ENCODE results near the gene RUNX3. TPM values are rescaled to one million over a fixed set of nuclear protein-coding genes. Genes with fewer than 3 reads are reported as not detected.

RUNX3 gene
- total and polyA plus RNA-seq, 2 of the 8 experiments (the other 6 are each of a cell fraction or from before 2014, with no cell fraction given), result 0.62 to 0.82 TPM

DNA sequence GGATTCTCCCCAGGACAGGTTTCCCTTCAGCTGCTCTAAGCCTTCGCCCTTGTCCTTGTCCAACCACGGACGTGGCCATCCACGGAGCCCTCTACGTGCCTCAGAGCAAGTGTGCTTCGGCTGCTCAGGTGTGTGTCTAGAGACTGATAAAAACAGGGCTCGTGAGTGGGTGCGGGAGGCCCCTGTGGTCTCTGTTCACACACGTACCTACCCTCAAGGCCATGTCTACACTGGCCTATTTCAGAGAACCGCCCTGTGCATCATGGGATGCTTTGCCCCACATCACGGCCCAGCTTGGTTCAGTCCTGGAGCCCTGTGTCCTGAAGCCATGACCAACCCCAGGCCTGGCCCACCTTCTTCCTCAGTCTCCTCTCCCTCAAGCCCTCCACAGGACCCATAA, 24.6 kb upstream of the RUNX3 start:
- H3K4me2 ChIP-seq (ENCODE audit: insufficient read depth in 1 of 2, low read depth in 2 of 2, low read length in 2 of 2), result no peak overlapping the region
- H2BK15ac ChIP-seq (ENCODE audit: low read length), result 0 out of 2 replicates have a peak overlapping the region, but pooled peaks have one; percentile 37
- no peak overlapping the region for H3K56ac ChIP-seq (replicated peaks; ENCODE audit: insufficient read length, low read depth, low read length)
- DNase-seq (ENCODE audit: low read depth in 1 of 2, low spot score in 2 of 2) (no peak), FAIRE-seq (no peak)
- peaks cover 3 to 16% (median 9%) of the 10 kb centered on the region in 4 experiments; a peak in 6 of 7 replicates for H3K4me1 ChIP-seq (replicated peaks in 1 of 4; ENCODE audit: control insufficient read depth in 3 of 4, insufficient read depth in 4 of 4, low read length in 3 of 4)
- H4K20me1 ChIP-seq (replicated peaks in 1 of 2; ENCODE audit: control insufficient read depth in 1 of 2, insufficient read depth in 2 of 2, low read length in 2 of 2), result no peaks in the 10 kb centered on the region
- CTCF ChIA-PET (ENCODE audit: partially characterized antibody), result interaction anchor here (0.5 to 1.6 kb wide), 3 partner anchors 82 to 1187 kb away, joined by 3 to 5 read pairs (median 5); no protein-coding TSS in a partner anchor
- no peak overlapping the region for H3K23ac ChIP-seq (ENCODE audit: insufficient read length)
- POLR2A ChIA-PET (ENCODE audit: partially characterized antibody), result no interaction called here
- H4K8ac ChIP-seq (ENCODE audit: extremely low read depth, insufficient read depth, low read length), result 0 out of 2 replicates have a peak overlapping the region, but pooled peaks have one; percentile 12
- H2AFZ ChIP-seq (ENCODE audit: low read length), result no peak overlapping the region
- no peak overlapping the region for H3K18ac ChIP-seq (ENCODE audit: extremely low read depth, low read length)
- no peak overlapping the region for H2AK5ac ChIP-seq (ENCODE audit: low read depth, low read length)
- no peaks in the 10 kb centered on the region for H3K27me3 ChIP-seq (replicated peaks in 1 of 4; ENCODE audit: control insufficient read depth in 3 of 4, extremely low read depth in 1 of 4, insufficient read depth in 3 of 4, low read length in 3 of 4)
- H3K23me2 ChIP-seq (ENCODE audit: low read depth, low read length), result no peaks in the 10 kb centered on the region; the same call in 1 of the 2 replicates
- H3K79me2 ChIP-seq (ENCODE audit: control insufficient read depth in 1 of 2, insufficient read depth in 2 of 2, low read length in 2 of 2), result no peaks in the 10 kb centered on the region
- no peak overlapping the region for H3K14ac ChIP-seq (ENCODE audit: insufficient read length)
- no peak overlapping the region for H3K27ac ChIP-seq (ENCODE audit: low read depth, low read length)
- no peak overlapping the region for H3K4me3 ChIP-seq (ENCODE audit: extremely low read depth in 1 of 4, insufficient read depth in 2 of 4, low read depth in 3 of 4, low read length in 4 of 4)
- H2BK5ac ChIP-seq (ENCODE audit: low read depth, low read length), result no peak overlapping the region
- H2BK20ac ChIP-seq (ENCODE audit: low read length), result 0 out of 2 replicates have a peak overlapping the region, but pooled peaks have one; percentile 69
- H2BK12ac ChIP-seq (ENCODE audit: low read depth, low read length), result peak overlapping the region; percentile 17; the same call in 1 of the 2 replicates
- H2BK120ac ChIP-seq (replicated peaks; ENCODE audit: low read depth, low read length), result no peak overlapping the region
- no peaks in the 10 kb centered on the region for H3K9me3 ChIP-seq (ENCODE audit: insufficient read depth in 2 of 2, low read depth in 1 of 2, low read length in 1 of 2)
- H4K5ac ChIP-seq (ENCODE audit: insufficient read length, low read depth, low read length), result no peak overlapping the region
- H3K79me1 ChIP-seq (ENCODE audit: low read depth, low read length), result no peaks in the 10 kb centered on the region
- TF ChIP-seq, protein P1, sequence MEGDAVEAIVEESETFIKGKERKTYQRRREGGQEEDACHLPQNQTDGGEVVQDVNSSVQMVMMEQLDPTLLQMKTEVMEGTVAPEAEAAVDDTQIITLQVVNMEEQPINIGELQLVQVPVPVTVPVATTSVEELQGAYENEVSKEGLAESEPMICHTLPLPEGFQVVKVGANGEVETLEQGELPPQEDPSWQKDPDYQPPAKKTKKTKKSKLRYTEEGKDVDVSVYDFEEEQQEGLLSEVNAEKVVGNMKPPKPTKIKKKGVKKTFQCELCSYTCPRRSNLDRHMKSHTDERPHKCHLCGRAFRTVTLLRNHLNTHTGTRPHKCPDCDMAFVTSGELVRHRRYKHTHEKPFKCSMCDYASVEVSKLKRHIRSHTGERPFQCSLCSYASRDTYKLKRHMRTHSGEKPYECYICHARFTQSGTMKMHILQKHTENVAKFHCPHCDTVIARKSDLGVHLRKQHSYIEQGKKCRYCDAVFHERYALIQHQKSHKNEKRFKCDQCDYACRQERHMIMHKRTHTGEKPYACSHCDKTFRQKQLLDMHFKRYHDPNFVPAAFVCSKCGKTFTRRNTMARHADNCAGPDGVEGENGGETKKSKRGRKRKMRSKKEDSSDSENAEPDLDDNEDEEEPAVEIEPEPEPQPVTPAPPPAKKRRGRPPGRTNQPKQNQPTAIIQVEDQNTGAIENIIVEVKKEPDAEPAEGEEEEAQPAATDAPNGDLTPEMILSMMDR (IDR thresholded peaks at IDR 0.05; ENCODE audit: control extremely low read depth in 1 of 3, insufficient read depth in 1 of 3, low read depth in 1 of 3, low read length in 3 of 3), result no peak
- no peak for TF ChIP-seq CTBP2 (IDR thresholded peaks at IDR 0.05; ENCODE audit: borderline replicate concordance, insufficient read depth, insufficient read length, low read length)
- H3K36me3 ChIP-seq (ENCODE audit: control insufficient read depth in 2 of 4, insufficient read depth in 4 of 4, low read length in 3 of 4), result no peaks in the 10 kb centered on the region
- WGBS, 2 experiments (ENCODE audit: extremely low coverage in 1 of 2, insufficient coverage in 1 of 2, insufficient read length in 1 of 2, insufficient replicate concordance in 2 of 2, low coverage in 1 of 2, low lambda C conversion rate in 2 of 2, missing lambda C conversion rate in 1 of 2), result 93% methylated on average over 11 of the region's 11 CpGs; no CpG with 5 or more reads in 1 of the 2 experiments
- H4K91ac ChIP-seq (replicated peaks; ENCODE audit: insufficient read length, low read length), result no peak overlapping the region
- H3K4ac ChIP-seq (replicated peaks; ENCODE audit: insufficient read length, low read depth, low read length), result no peak overlapping the region
- H3K9ac ChIP-seq (replicated peaks in 1 of 4; ENCODE audit: extremely low read depth in 1 of 4, low read depth in 3 of 4, low read length in 3 of 4), result no peak overlapping the region

Data from H1 (cell line).